GM18907 (cell line): ENCODE data around the gene DNAJC4.

Source experiments
- ATAC-seq: cut with Tn5 transposase; IDR thresholded peaks from one replicate; pipeline ENCODE4 v1.9.1; 2021; ENCODE audit warnings: mild to moderate bottlenecking, moderate library complexity; ENCODE audit not compliant: unreplicated experiment

DNAJC4 gene

GRCh38 chr11:64243236-64243854, 13.0 kb downstream of the DNAJC4 start:
- ATAC-seq: no peak

DNA sequence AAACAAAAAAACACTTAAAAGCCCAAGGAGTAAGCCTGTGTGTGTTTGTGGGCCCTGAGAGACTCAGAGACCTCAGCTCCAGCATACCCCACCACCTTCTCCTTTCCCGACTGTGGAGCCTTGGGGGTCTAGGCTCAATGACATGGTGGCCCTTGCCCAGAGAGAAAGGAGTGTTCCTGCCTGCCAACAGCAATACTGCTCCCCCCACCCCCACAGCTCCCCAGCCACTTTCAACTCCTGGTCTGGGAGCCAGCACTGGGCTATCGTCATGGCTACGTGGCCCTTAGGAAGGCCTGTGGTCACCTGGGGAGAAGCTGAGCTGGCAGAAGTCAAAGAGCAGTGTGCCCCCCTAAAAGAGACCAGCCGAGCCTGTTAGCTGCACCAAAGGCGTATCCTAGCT, 13.8 kb downstream of the DNAJC4 start:
- no peak for ATAC-seq

GRCh38 chr11:64244966-64245365, 14.6 kb downstream of the DNAJC4 start:
- no peak for ATAC-seq

- ATAC-seq: no peak
Measured at GRCh38 chr11:64245401-64245796, 15.1 kb downstream of the DNAJC4 start.

- no peak for ATAC-seq
Measured at GRCh38 chr11:64245797-64246620, 15.7 kb downstream of the DNAJC4 start.

- peak; percentile 7 for ATAC-seq
Measured at GRCh38 chr11:64246621-64246870, 16.2 kb downstream of the DNAJC4 start.

GRCh38 chr11:64246871-64247728, 16.8 kb downstream of the DNAJC4 start, which contains the start of gene PPP1R14B:
Gene PPP1R14B (minus strand): TSS chr11:64246943. CDS start chr11:64246673, 270 bp downstream.
- ATAC-seq: peak; percentile 28

DNA sequence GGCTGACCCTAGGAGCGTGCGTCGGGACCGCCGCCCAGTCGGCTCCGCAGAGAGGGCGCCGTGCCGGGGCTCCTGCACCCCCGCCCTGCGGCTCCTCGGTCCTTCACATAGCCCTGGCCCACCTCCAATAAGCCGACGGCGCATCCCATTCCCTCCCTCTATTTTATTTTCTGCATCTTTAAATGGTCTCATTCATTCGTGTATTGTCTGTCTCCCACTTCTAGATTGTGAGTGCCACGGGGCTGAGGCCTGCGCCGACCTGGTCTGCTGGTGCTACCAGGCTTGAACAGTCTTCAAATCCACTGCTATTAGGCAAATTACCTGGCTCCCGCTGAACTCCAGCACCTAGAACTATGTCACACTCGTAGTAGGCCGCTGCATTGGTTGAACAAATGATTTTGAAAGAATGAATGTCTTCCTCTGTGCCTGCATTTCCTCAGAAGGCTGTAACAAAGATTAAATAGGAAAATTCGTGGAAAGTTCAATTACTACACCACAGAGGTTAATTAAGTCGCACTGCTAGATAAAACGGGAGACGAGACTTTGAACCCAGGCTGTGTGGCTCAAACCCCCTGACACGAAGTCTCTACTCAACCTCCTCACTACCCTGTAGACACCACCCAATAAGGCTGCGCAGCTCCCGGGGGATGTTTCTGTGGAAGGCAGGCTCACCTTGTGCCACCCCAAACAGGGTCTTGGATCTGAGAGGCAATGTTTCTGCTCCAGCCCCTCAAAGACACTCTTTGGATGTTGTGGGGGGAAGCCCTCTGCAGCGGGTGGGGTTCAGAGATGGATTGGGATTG, 17.6 kb downstream of the DNAJC4 start:
- no peak for ATAC-seq

GRCh38 chr11:64248578-64248977, 18.2 kb downstream of the DNAJC4 start:
- no peak for ATAC-seq

- no peak for ATAC-seq
Measured at GRCh38 chr11:64249038-64249437, 18.7 kb downstream of the DNAJC4 start.

- no peak for ATAC-seq
Measured at GRCh38 chr11:64249563-64250414, 19.4 kb downstream of the DNAJC4 start.

DNA sequence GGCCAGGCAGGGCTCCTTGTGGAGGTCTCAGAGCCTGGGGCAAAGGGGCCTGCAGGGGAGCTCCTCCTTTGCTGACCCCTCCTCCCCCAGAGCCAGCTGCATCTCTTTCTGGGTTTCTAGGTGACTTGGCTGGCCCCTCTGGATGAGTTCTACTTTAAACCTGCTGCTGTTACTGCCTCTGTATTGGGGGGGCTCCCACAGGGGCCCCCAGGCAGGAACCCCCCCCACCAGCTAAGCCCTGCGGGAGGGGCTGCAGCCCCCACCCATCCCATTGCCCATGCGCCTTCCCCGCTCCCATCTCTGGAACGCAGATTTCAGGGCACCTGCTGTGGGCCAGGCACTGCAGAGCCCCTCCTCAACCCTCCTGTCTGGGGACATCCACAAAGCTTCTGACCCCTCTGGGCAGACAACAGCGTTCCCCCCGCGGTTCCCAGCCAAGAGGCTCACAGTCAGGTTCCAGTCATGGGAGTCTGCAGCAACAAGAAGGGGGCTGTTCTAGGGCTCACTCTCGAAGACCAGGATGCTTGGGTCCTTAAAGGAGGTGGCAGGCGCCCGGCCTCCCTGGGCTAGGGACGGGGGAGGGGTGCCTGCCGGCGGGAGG, 20.2 kb downstream of the DNAJC4 start:
- no peak for ATAC-seq

DNA sequence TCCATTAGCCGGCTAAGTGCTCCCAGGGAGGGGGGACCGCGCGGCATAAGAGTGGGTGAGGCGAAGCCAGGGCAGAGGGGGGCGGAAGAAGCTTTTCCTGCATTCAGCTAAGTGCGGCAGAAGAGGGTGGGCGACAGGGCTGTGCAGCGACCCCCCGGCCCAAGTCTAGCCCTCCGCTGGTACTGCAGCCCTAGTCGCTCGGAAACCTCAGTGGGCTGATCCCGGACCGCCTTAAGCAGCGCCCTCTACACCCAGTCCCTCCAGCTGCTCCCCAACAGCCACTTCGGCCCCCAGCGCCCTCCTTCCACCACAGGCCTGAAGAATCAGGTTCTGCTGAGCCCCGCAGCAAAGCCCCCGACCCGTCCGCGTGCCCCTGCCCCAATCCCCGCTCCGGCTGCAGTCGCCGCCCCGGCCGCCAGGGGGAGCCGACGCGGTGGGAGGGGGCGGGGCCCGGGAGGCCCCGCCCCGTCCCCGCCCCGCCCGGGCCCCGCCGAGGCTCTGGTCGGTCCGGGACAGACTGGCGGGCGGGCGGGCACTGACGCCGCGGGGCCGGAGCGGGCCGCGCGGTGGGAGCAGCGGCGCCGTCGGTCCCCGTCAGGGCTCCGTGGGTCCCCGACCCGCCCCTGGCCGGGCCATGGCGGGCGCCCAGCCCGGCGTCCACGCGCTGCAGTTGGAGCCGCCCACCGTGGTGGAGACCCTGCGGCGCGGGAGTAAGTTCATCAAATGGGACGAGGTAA, 20.8 kb downstream of the DNAJC4 start, which contains the start of gene PLCB3:
Gene PLCB3, plus strand, starts transcription at position 515 of the 737 bp plus-strand sequence. Its CDS starts 120 bp downstream, at position 635.
- ATAC-seq: peak; percentile 36

DNA sequence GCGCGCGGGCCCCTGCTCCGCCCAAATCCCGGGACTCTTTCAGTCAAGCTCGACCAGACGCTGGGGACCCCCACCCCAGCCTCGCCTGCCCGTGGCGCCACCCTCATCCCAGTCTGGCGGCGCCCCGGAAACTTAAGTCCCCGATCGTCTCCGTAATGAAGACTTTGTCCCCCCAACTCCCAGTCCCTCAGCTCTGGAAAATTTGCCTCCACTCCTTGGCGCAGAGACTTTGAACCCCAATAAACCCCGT, 21.3 kb downstream of the DNAJC4 start:
- no peak for ATAC-seq

DNA sequence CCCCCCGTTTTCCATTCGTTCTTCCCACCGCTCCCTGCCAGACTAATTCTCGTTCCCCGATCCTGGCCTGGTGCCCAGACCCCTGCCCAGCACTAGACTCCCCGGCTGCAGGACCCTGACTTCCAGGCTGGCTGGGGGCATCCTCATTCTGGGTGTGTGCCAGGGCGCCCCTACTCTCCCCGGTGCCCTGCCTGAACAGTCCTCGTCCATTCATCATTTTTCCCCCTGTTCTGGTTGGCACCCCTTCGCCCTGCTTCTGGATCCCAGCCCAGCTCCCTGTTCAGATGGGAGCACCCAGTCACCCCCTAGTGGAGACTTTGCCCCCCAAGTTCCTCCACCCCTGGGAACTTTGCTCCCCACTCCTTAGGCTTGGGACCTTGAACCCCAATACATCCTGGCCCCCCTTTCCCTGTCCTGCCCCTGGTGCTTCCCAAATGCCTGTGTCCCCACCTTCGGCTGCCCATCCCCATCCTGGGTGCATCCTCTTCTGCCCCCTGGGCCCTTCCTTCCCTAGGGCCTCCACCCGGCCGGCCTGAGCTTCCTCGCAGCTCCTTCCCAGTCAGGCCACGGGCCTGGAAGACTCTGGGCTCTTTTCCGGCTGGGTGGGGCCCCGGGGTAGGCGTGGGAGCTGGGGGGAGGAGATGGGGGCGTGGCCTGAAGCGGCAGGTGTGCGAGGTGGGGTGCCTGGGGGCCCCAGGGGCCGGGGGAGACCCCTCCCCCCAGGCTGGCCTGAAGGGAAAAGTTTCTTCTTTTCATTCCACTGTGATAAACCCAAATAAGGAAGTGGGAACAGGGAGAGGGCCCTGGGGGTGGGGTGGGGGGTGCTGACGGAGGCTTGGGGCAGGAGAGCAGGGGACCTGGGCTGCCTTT, 21.9 kb downstream of the DNAJC4 start:
- no peak for ATAC-seq

DNA sequence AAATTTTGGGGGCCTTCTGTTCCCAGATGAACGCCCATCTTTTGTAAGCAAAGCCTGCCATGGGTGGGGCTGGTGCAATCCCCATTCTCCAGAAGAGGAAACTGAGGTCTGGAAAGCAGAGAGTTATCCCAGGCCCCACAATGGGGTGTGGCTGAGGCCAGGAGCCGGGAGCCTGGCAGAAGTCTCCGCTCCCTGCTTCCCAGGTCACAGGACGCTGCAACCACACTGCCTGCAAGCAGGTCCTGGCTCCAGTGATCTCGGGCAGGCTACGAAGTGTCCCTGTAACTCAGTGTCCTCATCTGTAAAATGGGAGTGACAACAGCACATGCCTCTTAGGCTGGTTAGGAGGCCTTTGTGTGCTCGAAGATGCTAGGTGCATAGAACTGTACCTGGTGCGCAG, 22.7 kb downstream of the DNAJC4 start:
- no peak for ATAC-seq

- no peak for ATAC-seq
Measured at GRCh38 chr11:64253481-64253880, 23.1 kb downstream of the DNAJC4 start.

DNA sequence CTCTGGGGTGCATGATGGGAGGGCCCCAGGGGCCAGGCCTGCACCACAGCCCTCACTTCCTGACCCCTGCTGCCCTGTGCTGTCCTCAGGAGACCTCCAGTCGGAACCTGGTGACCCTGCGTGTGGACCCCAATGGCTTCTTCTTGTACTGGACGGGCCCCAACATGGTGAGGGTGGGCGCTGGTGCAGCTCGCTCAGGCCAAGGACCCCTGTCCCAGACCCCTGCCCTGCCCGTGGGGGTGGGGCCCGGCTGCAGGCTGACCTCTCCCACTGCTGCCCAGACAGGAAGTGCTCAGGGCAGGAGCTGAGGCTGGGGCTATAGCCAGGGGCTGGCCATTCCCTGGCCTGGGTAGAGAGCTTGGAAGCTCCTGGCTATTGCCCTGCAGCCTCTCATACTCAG, 24.0 kb downstream of the DNAJC4 start:
- no peak for ATAC-seq
